Right cardiac atrium (tissue), 5 donors: ENCODE results near the gene GABRB2. TPM values are rescaled to one million over a fixed set of nuclear protein-coding genes. Genes with fewer than 3 reads are reported as not detected.

ENCODE experiments used
- ATAC-seq, 2 donors: fragments of 200-7000 bp; cut with Tn5 transposase; one replicate each; pipeline versions ENCODE4 v1.8.0 to v1.9.1; 2020; ENCODE audit warnings: moderate library complexity in 2 of 2, mild to moderate bottlenecking in 1 of 2
- DNase-seq, 3 donors: peaks; one replicate each; pipeline ENCODE4 v3.0.0-alpha.2; 2020
- H3K27ac ChIP-seq: one replicate; pipeline ENCODE4 v1.5.1; 2013; ENCODE audit warnings: mild to moderate bottlenecking, low read length, control low read depth, moderate library complexity
- H3K27me3 ChIP-seq: one replicate; pipeline ENCODE4 v1.6.1; 2013; ENCODE audit not compliant: control insufficient read depth, insufficient read depth
- H3K4me1 ChIP-seq: one replicate; pipeline ENCODE4 v1.6.1; 2013; ENCODE audit warnings: low read length; ENCODE audit not compliant: control insufficient read depth, insufficient read depth
- H3K4me3 ChIP-seq: one replicate; pipeline ENCODE4 v1.5.1; 2013; ENCODE audit warnings: low read length, control low read depth
- H3K9me3 ChIP-seq: one replicate; pipeline ENCODE4 v1.6.1; 2013; ENCODE audit warnings: low read length; ENCODE audit not compliant: control insufficient read depth
- WGBS: extraction: QIAGEN DNeasy Blood & Tissue Kit; methylation state at CpG from one replicate; pipeline ENCODE4 v1.1.7; 2013; 5-methylcytosine and 5-hydroxymethylcytosine counted together
- intact Hi-C, 4 donors: fragments of 100-400 bp; cut with DNase I; formaldehyde crosslinking; loops; one replicate each; pipeline versions ENCODE4 v1.11.0 to v1.14.0; 2022 to 2023
- polyA plus RNA-seq: library from polyadenylated mRNA; stranded (reverse); fragments of 200-250 nt; gene quantifications from one replicate; pipeline ENCODE4 v1.2.3, GENCODE V29; 2013
- total RNA-seq, 4 donors: library from RNA; stranded (reverse); fragmentation: NEBNext Ultra II Directional; extraction: Animal tissue kit (Norgen Biotek cat#: 25700); gene quantifications; one replicate each; pipeline ENCODE4 v1.2.1, GENCODE V29; 2021
- donor health status: healthy with polysubstance abuse.
- donor health status: DM: no; HTN: yes; CAD: no.
- donor health status: DM: no; HTN: no; CAD: no.
- donor health status: DM: no; HTN: yes; CAD: no; lungs with severe emphysema.
- donor health status: DM: yes; HTN: yes; CAD: no.

GABRB2 gene
- total and polyA plus RNA-seq, 5 donors: 0.02 to 0.53 (median 0.11) TPM

GRCh38 chr5:161471211-161471950 is 75.1 kb downstream of the GABRB2 start:
- Histone ChIP-seq H3K9me3 (no peaks in the 10 kb centered on the region), H3K27me3 (no peaks in the 10 kb centered on the region), H3K4me1 (no peaks in the 10 kb centered on the region), H3K27ac (no peak overlapping the region), H3K4me3 (no peak overlapping the region)
- intact Hi-C loops: no loop called here
- ATAC-seq (no peak), DNase-seq (no peak)
- 58% methylated on average over 4 of the region's 4 CpGs for WGBS

GRCh38 chr5:161467703-161468102 is 78.8 kb downstream of the GABRB2 start:
- ATAC-seq: no peak
- 90% methylated on average over 1 of the region's 1 CpG for WGBS
- no peak for DNase-seq
- Histone ChIP-seq H3K27ac (no peak overlapping the region), H3K4me3 (no peak overlapping the region), H3K4me1 (no peaks in the 10 kb centered on the region), H3K9me3 (no peaks in the 10 kb centered on the region), H3K27me3 (no peaks in the 10 kb centered on the region)
- intact Hi-C loops: no loop called here

DNA sequence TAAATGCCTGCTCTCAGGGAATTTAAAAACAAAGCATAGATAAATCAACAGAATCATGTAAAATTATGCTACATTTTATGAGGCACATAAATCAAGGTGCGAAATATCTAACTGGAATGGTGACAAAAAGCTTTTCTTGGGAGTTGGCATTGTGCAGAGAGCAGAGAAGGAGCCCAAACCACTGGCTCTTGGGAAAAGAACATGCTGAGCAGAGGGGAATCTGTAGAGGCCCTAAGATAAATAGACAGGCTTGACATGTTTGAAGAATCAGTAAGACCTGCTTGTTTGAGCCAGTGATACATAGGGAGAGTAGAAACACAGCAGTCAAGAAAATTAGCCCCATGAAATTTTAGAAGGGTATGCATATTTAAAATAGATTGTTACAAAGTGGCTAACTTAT is 85.8 kb downstream of the GABRB2 start:
- 85% methylated on average over 1 of the region's 1 CpG for WGBS
- no peak overlapping the region for H3K27ac ChIP-seq
- no peaks in the 10 kb centered on the region for H3K4me1 ChIP-seq
- ATAC-seq (no peak), DNase-seq (no peak)
- H3K4me3 ChIP-seq: no peak overlapping the region
- H3K27me3 ChIP-seq: no peaks in the 10 kb centered on the region
- intact Hi-C loops: no loop called here
- H3K9me3 ChIP-seq: no peaks in the 10 kb centered on the region

DNA sequence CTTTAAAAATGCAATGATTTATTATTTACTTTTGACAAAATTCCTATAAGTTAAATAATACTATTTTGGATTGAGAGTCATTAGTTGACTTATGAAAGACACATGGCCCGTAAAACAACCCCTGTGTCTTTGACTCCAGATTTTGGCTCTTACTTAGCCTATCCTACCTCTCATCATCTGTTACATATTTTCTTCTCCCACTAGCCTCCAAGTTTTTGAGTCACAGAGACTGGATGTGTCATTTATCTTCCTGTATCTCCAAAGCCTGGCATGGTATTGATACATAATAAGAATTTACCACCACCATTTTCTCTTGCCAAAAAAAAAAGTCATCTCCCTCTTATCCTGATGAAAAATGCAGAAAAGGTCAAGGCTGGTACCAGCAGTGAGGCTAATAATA is 99.9 kb downstream of the GABRB2 start:
- Histone ChIP-seq H3K4me3 (no peak overlapping the region), H3K4me1 (no peaks in the 10 kb centered on the region), H3K27me3 (no peaks in the 10 kb centered on the region), H3K9me3 (no peaks in the 10 kb centered on the region), H3K27ac (no peak overlapping the region)
- WGBS: 78% methylated on average over 1 of the region's 1 CpG
- DNase-seq (no peak), ATAC-seq (no peak)
- intact Hi-C loops: no loop called here

- DNase-seq: no peak
Observed at GRCh38 chr5:161442471-161442870, 104.1 kb downstream of the GABRB2 start.

DNA sequence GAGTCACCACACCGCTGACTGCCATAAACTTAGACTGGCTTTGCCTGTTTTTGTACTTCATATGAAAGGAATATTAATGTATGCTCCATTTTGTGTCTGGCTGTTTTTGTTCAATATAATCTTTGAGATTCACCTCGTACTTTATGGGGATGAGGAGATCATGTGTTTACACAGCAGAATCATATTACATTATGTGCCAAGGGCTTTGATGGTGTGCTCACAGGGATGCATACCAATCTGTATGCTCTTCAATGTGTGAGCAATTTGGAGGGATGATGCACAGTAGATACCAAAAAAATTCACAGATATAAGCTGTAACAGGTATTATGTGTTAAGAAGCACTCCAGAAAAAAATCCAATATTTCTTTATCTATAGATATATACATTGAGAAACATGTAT is 113.7 kb downstream of the GABRB2 start:
- intact Hi-C loops: no loop called here
- WGBS: 81% methylated on average over 2 of the region's 2 CpGs
- DNase-seq (no peak), ATAC-seq (no peak)
- Histone ChIP-seq H3K4me1 (no peaks in the 10 kb centered on the region), H3K9me3 (no peaks in the 10 kb centered on the region), H3K27me3 (no peaks in the 10 kb centered on the region), H3K27ac (no peak overlapping the region), H3K4me3 (no peak overlapping the region)

More at GRCh38 chr5:161442471-161442870, 104.1 kb downstream of the GABRB2 start:
- Histone ChIP-seq H3K4me3 (no peak overlapping the region), H3K4me1 (no peaks in the 10 kb centered on the region), H3K27ac (no peak overlapping the region), H3K27me3 (no peaks in the 10 kb centered on the region), H3K9me3 (no peaks in the 10 kb centered on the region)
- ATAC-seq: no peak
- intact Hi-C loops: no loop called here

- Histone ChIP-seq H3K9me3 (no peaks in the 10 kb centered on the region), H3K27me3 (no peaks in the 10 kb centered on the region), H3K27ac (no peak overlapping the region), H3K4me3 (no peak overlapping the region), H3K4me1 (no peaks in the 10 kb centered on the region)
- DNase-seq (no peak), ATAC-seq (no peak)
- intact Hi-C loops: no loop called here
- 84% methylated on average over 1 of the region's 1 CpG for WGBS
Observed at GRCh38 chr5:161431963-161432362, 114.6 kb downstream of the GABRB2 start.

- no peak overlapping the region for H3K4me3 ChIP-seq
- intact Hi-C loops: no loop called here
- H3K27ac ChIP-seq: no peak overlapping the region
- H3K9me3 ChIP-seq: no peaks in the 10 kb centered on the region
- ATAC-seq: no peak
- 74% methylated on average over 4 of the region's 4 CpGs for WGBS
- no peak for DNase-seq
- H3K4me1 ChIP-seq: no peaks in the 10 kb centered on the region
- no peaks in the 10 kb centered on the region for H3K27me3 ChIP-seq
Observed at GRCh38 chr5:161421067-161421466, 125.5 kb downstream of the GABRB2 start.

DNA sequence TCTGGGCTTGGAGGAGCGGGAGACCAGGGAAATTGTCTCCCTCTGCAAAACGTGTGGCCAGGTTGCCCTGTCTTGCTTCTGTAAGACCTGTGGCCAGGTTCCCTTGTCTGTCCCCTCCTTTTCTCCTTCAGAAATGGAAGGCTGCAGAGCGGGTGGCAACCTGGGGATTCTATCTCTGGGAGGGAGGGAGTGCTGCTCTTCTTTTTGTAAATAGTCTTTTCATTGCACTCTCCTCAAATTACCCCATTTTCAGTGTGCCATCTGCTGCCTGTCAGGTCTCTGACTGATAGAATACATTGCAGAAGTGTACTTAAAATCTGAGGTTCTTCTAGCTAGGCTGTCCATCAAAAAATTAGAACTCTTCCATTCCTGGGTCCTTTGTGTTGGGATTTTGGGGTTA is 126.0 kb downstream of the GABRB2 start:
- Histone ChIP-seq H3K4me1 (no peaks in the 10 kb centered on the region), H3K27ac (no peak overlapping the region), H3K4me3 (no peak overlapping the region), H3K9me3 (no peaks in the 10 kb centered on the region), H3K27me3 (no peaks in the 10 kb centered on the region)
- 73% methylated on average over 3 of the region's 3 CpGs for WGBS
- DNase-seq: no peak
- intact Hi-C loops: no loop called here
- ATAC-seq: no peak

DNA sequence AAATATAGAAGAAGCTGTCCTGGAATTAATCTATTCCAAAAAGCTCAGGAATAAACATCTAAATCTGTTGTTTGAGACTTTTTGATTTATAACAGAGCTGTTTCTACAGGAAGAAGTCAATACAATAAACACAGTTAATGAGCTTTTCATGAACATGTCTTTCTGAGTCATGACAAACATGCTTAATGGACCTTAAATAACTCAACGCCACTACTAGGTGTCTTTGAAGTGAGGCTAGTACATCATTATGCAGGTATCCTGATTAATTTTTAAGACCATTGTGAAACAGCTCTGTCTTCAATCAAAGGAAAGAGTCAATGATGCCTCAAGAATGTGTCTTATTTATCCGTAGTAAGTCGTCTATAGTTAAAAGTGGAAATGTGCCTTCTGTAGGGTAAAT is 131.6 kb downstream of the GABRB2 start:
- DNase-seq: no peak
- intact Hi-C loops: no loop called here
- Histone ChIP-seq H3K9me3 (no peaks in the 10 kb centered on the region), H3K27me3 (no peaks in the 10 kb centered on the region), H3K4me3 (no peak overlapping the region), H3K4me1 (no peaks in the 10 kb centered on the region), H3K27ac (no peak overlapping the region)
- no peak for ATAC-seq
- WGBS: 85% methylated on average over 3 of the region's 3 CpGs

DNA sequence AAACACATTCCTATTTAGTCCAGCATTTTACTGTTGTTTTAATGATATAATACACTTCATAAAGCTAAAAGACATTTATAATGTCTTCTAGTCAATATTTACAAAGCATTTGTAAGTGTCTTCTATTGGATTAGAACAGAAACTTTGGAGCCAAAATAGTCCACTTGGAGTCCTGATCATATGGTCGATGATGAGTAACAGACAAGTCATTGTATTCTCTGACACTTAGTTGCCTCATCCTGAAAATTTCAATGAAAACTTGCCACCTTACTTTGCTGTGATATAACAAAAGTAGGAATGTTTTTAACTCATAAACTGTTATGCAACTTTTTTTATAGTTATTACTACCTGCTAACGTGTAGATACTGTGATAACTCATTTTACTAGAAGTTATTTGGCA is 132.5 kb downstream of the GABRB2 start:
- 65% methylated on average over 2 of the region's 2 CpGs for WGBS
- no peak overlapping the region for H3K4me3 ChIP-seq
- no peaks in the 10 kb centered on the region for H3K9me3 ChIP-seq
- DNase-seq (no peak), ATAC-seq (no peak)
- no peaks in the 10 kb centered on the region for H3K4me1 ChIP-seq
- no peak overlapping the region for H3K27ac ChIP-seq
- intact Hi-C loops: no loop called here
- H3K27me3 ChIP-seq: no peaks in the 10 kb centered on the region

GRCh38 chr5:161412792-161413191 is 133.7 kb downstream of the GABRB2 start:
- Histone ChIP-seq H3K27me3 (no peaks in the 10 kb centered on the region), H3K27ac (no peak overlapping the region), H3K4me1 (no peaks in the 10 kb centered on the region), H3K9me3 (no peaks in the 10 kb centered on the region), H3K4me3 (no peak overlapping the region)
- intact Hi-C loops: no loop called here
- ATAC-seq: no peak
- no peak for DNase-seq
